22Rv1 (cell line): ENCODE results near the gene PDE8A.
"Not testable (repeated sequence)": the region's sequence is repeated elsewhere in the genome, so short reads cannot be mapped to it uniquely, and the experiment has no call there.

ENCODE experiments used
- H3K27ac ChIP-seq: fragments of 450-650 bp; 2 replicates; pipeline ENCODE4 v1.5.1; 2017
- CTCF ChIP-seq: fragments of 450-650 bp; IDR thresholded peaks from 2 replicates; pipeline ENCODE4 v1.5.1; 2017; ENCODE audit warnings: mild to moderate bottlenecking
- ZFX ChIP-seq: fragments of 450-650 bp; IDR thresholded peaks from 2 replicates; pipeline ENCODE4 v1.6.1; 2017; ENCODE audit warnings: antibody characterized with exemption, borderline replicate concordance

The PDE8A gene

GRCh38 chr15:84982301-84982920 is 755 bp downstream of the PDE8A start:
- peak overlapping the region; percentile 87 for H3K27ac ChIP-seq
- no peak for TF ChIP-seq ZFX
- TF ChIP-seq CTCF: no peak

- no peak overlapping the region for H3K27ac ChIP-seq
- no peak for TF ChIP-seq CTCF
Observed at GRCh38 chr15:84983294-84983693, 1.6 kb downstream of the PDE8A start.

- TF ChIP-seq CTCF (no peak), ZFX (no peak)
- H3K27ac ChIP-seq: no peak overlapping the region
Observed at GRCh38 chr15:84983711-84984110, 2.1 kb downstream of the PDE8A start.

- H3K27ac ChIP-seq: no peak overlapping the region
- TF ChIP-seq ZFX (no peak), CTCF (no peak)
Observed at GRCh38 chr15:84985158-84985557, 3.5 kb downstream of the PDE8A start.

- not testable (repeated sequence) for H3K27ac ChIP-seq
Observed at GRCh38 chr15:84987351-84987750, 5.7 kb downstream of the PDE8A start.

- no peak overlapping the region for H3K27ac ChIP-seq
- TF ChIP-seq CTCF: no peak
- no peak for TF ChIP-seq ZFX
Observed at GRCh38 chr15:84987949-84988624, 6.4 kb downstream of the PDE8A start.

- no peak overlapping the region for H3K27ac ChIP-seq
- TF ChIP-seq ZFX: no peak
- no peak for TF ChIP-seq CTCF
Observed at GRCh38 chr15:84988909-84989644, 7.4 kb downstream of the PDE8A start.

GRCh38 chr15:84990507-84990906 is 8.9 kb downstream of the PDE8A start:
- H3K27ac ChIP-seq: no peak overlapping the region
- TF ChIP-seq CTCF: no peak
- no peak for TF ChIP-seq ZFX
